ENCODE measurements around the gene GTF2H2C. TPM values are rescaled to one million over a fixed set of nuclear protein-coding genes. Genes with fewer than 3 reads are reported as not detected.
"Not testable (repeated sequence)": the region's sequence is repeated elsewhere in the genome, so short reads cannot be mapped to it uniquely, and the experiment has no call there.

GTF2H2C gene
- 84.6 and 101 TPM in 2 replicates for total RNA-seq (2014; rRNA removed; shearing (Covaris generic))

DNA sequence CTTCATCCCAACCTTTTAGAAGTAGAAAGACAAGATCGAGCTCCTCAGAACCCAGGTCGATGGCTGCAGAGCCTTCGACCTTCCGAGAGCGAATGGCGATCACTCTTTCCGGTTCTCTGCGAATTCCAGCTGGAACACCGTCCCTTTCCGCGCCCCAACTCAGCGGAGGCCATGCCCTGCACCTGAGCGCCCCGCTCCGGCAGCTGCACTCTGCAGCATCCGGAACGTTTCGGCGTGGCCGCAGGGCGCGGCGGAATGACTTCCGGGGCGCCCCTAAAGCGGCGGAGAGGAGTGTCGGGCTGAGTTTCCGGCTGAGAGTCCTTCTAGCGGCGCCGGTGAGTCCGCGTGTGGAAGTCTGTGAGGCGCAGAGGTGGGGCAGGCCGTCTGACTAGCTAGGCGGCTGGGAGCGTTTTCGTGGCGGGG is at the start of gene GTF2H2C:
GTF2H2C (plus strand) TSS at position 284 of the 423 bp plus-strand sequence. CDS start 4,942 bp downstream, outside the sequence.
- H3K36me3 ChIP-seq; H3K4me1 ChIP-seq (replicated peaks); H3K27me3 ChIP-seq (replicated peaks); H3K9me3 ChIP-seq (replicated peaks): not testable (repeated sequence)
- Histone ChIP-seq H3K4me3 (peak within 1 kb of the TSS; percentile 26), H3K27ac (peak within 1 kb of the TSS; percentile 51)
- peak; percentile 82 for DNase-seq (ENCODE audit: low read depth in 1 of 2, low spot score in 2 of 2)

- DNase-seq (ENCODE audit: low read depth in 1 of 2, low spot score in 2 of 2) = no peak
- no peak overlapping the region for H3K27ac ChIP-seq
- H3K9me3 ChIP-seq (replicated peaks) = no peaks in the 10 kb centered on the region
- no peaks in the 10 kb centered on the region for H3K27me3 ChIP-seq (replicated peaks)
- H3K4me1 ChIP-seq (replicated peaks) = peaks cover 22% of the 10 kb centered on the region
- H3K4me3 ChIP-seq = no peak overlapping the region
- H3K36me3 ChIP-seq = peaks cover 39% of the 10 kb centered on the region
Observed at GRCh38 chr5:69510694-69511093, 49.3 kb upstream of the GTF2H2C start.

DNA sequence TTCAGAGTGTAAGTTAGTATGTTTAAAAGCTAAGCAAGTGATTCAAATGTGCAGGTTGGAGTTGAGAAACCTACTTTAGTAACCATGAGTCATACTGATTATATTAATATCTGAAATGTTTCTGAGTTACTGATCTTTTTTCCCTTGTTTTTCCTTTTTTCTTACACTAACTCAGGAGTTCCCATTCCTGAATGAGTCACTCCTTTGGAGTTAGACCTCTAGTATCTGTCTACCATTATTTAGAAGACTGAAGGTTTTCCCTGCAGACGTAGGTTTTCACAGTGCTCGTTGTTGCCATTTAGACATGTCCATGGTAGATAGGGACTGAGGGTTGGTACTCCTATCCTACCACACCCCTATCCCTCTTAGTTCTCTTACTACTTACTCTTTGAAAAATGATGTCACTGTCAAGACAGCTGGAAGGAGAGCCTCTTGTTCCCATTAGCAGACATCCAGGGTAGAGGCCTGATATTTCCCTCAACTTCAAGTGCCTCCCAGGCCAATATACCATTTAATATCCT is 47.2 kb upstream of the GTF2H2C start:
- peak overlapping the region; percentile 14 for H3K27ac ChIP-seq
- DNase-seq (ENCODE audit: low read depth in 1 of 2, low spot score in 2 of 2) = peak in 1 of 2 experiments; percentile 49

DNA sequence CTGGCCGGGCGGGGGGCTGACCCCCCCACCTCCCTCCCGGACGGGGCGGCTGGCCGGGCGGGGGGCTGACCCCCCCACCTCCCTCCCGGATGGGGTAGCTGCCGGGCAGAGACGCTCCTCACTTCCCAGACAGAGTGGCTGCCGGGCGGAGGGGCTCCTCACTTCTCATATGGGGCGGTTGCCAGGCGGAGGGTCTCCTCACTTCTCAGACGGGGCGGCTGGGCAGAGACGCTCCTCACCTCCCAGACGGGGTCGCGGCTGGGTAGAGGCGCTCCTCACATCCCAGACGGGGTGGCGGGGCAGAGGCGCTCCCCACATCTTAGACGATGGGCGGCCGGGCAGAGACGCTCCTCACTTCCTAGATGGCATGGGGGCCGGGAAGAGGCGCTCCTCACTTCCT is 44.4 kb upstream of the GTF2H2C start:
- H3K27me3 ChIP-seq (replicated peaks); H3K9me3 ChIP-seq (replicated peaks); H3K4me3 ChIP-seq; DNase-seq (ENCODE audit: low read depth in 1 of 2, low spot score in 2 of 2); H3K27ac ChIP-seq; H3K36me3 ChIP-seq: not testable (repeated sequence)
- H3K4me1 ChIP-seq (replicated peaks) = peaks cover 62% of the 10 kb centered on the region

More for the DNA sequence above, 47.2 kb upstream of the GTF2H2C start:
- no peaks in the 10 kb centered on the region for H3K9me3 ChIP-seq (replicated peaks)
- H3K4me3 ChIP-seq = no peak overlapping the region
- H3K27me3 ChIP-seq (replicated peaks) = no peaks in the 10 kb centered on the region
- H3K36me3 ChIP-seq = peaks cover 26% of the 10 kb centered on the region
- H3K4me1 ChIP-seq (replicated peaks) = peaks cover 39% of the 10 kb centered on the region

DNA sequence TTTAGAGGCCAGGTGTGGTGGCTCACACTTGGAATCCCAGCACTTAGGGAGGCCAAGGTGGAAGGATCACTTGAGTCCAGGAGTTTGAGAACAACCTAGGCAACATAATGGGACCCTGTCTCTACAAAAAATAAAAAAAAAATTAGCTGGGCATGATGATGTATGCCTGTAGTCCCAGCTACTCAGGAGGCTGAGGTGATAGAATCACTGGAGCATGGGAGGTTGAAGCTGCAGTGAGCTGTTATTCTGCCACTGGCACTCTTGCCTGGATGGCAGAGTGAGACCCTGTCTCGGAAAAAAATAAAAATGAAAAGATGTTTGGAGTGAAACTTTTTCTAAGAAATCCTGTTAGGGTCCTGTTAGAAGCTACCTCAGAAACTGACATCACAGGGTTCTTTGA is 43.2 kb upstream of the GTF2H2C start:
- Histone ChIP-seq H3K4me3 (no peak overlapping the region), H3K27me3 (replicated peaks) (no peaks in the 10 kb centered on the region), H3K9me3 (replicated peaks) (no peaks in the 10 kb centered on the region), H3K36me3 (0 out of 2 replicates have a peak, but pooled peaks cover 7% of the 10 kb centered on the region), H3K4me1 (replicated peaks) (peaks cover 74% of the 10 kb centered on the region), H3K27ac (peak overlapping the region; percentile 62)
- no peak for DNase-seq (ENCODE audit: low read depth in 1 of 2, low spot score in 2 of 2)

- peaks cover 69% of the 10 kb centered on the region for H3K4me1 ChIP-seq (replicated peaks)
- no peak overlapping the region for H3K4me3 ChIP-seq
- H3K27me3 ChIP-seq (replicated peaks) = no peaks in the 10 kb centered on the region
- no peaks in the 10 kb centered on the region for H3K9me3 ChIP-seq (replicated peaks)
- 0 out of 2 replicates have a peak, but pooled peaks cover 7% of the 10 kb centered on the region for H3K36me3 ChIP-seq
- DNase-seq (ENCODE audit: low read depth in 1 of 2, low spot score in 2 of 2) = peak in 1 of 2 experiments; percentile 86
- peak overlapping the region; percentile 61 for H3K27ac ChIP-seq
Observed at GRCh38 chr5:69517763-69518212, 42.2 kb upstream of the GTF2H2C start.

DNA sequence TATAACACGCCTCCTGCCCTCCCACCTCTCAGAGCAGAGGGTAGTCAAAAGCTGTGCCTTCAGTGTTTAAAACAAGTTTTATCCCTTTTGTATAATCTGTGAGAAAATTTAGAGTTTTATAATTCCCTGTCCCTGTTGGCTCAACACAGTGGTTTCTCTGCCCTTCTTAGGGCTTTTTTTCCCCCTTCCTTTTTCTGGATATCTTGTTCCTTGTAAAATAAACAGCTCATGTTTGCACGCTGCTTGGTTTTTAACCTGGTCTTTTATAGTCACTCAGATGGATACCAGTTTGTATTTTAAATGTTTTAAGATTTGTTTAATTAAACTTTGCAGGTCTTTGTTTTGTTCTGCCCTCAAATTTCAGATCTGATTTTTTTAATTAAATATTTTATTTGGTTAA is 40.7 kb upstream of the GTF2H2C start:
- no peak for DNase-seq (ENCODE audit: low read depth in 1 of 2, low spot score in 2 of 2)
- H3K4me1 ChIP-seq (replicated peaks) = peaks cover 59% of the 10 kb centered on the region
- H3K9me3 ChIP-seq (replicated peaks) = no peaks in the 10 kb centered on the region
- H3K36me3 ChIP-seq = no peaks in the 10 kb centered on the region
- no peak overlapping the region for H3K4me3 ChIP-seq
- peak overlapping the region; percentile 61 for H3K27ac ChIP-seq
- H3K27me3 ChIP-seq (replicated peaks) = no peaks in the 10 kb centered on the region

DNA sequence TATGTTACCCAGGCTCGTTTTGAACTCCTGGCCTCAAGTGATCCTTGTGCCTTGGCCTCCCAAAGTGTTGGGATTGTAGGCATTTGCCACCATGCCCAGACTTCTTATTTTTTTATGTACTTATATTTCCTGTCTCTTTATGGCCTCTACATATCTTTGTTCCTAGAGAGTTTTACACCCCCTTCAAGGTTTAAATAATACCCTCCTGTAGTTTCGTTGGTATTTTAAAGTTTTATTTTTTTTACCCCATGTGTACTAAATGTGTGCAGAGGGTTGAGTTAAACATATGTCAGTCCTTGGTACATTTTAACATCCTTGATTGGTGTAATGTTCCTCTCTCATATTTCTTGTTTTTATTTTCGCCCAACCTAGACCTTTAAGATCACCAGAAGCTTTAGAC is 38.0 kb upstream of the GTF2H2C start:
- no peak for DNase-seq (ENCODE audit: low read depth in 1 of 2, low spot score in 2 of 2)
- Histone ChIP-seq H3K4me1 (replicated peaks) (peaks cover 49% of the 10 kb centered on the region), H3K27ac (peak overlapping the region; percentile 70), H3K9me3 (replicated peaks) (no peaks in the 10 kb centered on the region), H3K4me3 (no peak overlapping the region), H3K36me3 (no peaks in the 10 kb centered on the region), H3K27me3 (replicated peaks) (no peaks in the 10 kb centered on the region)

DNA sequence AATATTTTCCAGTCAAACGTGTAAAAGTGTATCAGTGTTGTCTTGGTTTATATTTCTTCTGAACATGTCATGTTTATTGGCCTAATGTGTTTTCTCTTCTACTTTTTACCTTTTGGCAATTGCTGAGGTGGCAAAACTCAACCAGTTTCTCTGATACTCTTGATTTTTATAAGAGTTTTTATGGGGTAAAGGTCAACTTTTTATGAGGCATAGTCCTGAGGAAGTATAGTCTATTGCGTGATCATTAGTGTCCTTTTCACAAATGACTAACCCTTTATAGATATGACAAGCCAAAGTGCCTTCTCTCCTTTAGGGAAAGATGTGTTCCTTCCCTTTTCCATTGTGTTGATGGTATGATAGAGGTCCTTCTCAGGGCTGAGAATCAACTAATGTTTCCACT is 34.5 kb upstream of the GTF2H2C start:
- Histone ChIP-seq H3K36me3 (peaks cover 4% of the 10 kb centered on the region; the same call in 1 of the 2 replicates), H3K27ac (no peak overlapping the region), H3K4me3 (no peak overlapping the region), H3K27me3 (replicated peaks) (no peaks in the 10 kb centered on the region), H3K4me1 (replicated peaks) (peaks cover 15% of the 10 kb centered on the region), H3K9me3 (replicated peaks) (no peaks in the 10 kb centered on the region)
- no peak for DNase-seq (ENCODE audit: low read depth in 1 of 2, low spot score in 2 of 2)

- peaks cover 4% of the 10 kb centered on the region for H3K4me1 ChIP-seq (replicated peaks)
- no peaks in the 10 kb centered on the region for H3K9me3 ChIP-seq (replicated peaks)
- no peaks in the 10 kb centered on the region for H3K27me3 ChIP-seq (replicated peaks)
- DNase-seq (ENCODE audit: low read depth in 1 of 2, low spot score in 2 of 2) = no peak
- no peak overlapping the region for H3K27ac ChIP-seq
- H3K36me3 ChIP-seq = peaks cover 7% of the 10 kb centered on the region; the same call in 1 of the 2 replicates
- H3K4me3 ChIP-seq = no peak overlapping the region
Observed at GRCh38 chr5:69526660-69527059, 33.3 kb upstream of the GTF2H2C start.

- H3K4me3 ChIP-seq = no peak overlapping the region
- no peak for DNase-seq (ENCODE audit: low read depth in 1 of 2, low spot score in 2 of 2)
Observed at GRCh38 chr5:69527128-69527770, 32.7 kb upstream of the GTF2H2C start.

DNA sequence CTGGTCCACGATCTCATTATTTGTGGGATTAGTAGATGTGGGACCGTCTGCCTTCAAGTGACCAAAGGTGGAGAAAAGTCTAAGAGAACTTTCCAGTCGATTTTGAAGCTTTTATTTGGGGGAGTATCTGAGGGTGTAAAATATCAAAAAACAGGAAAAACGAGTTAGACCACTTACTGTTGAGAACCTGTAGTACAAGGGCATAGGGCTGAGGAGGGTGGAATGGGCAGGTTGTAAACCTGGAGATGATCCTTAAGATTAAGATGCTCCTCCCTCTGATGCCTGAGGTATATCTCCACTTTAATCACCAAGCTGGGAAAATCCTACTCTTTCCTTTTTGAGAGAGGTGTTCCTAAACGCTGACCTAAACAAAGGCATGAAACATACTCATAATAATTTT is 32.0 kb upstream of the GTF2H2C start:
- Histone ChIP-seq H3K4me1 (replicated peaks) (no peaks in the 10 kb centered on the region), H3K27ac (no peak overlapping the region), H3K27me3 (replicated peaks) (no peaks in the 10 kb centered on the region), H3K4me3 (no peak overlapping the region), H3K9me3 (replicated peaks) (no peaks in the 10 kb centered on the region), H3K36me3 (peaks cover 7% of the 10 kb centered on the region; the same call in 1 of the 2 replicates)
- DNase-seq (ENCODE audit: low read depth in 1 of 2, low spot score in 2 of 2) = no peak

More at GRCh38 chr5:69527128-69527770, 32.7 kb upstream of the GTF2H2C start:
- peaks cover 7% of the 10 kb centered on the region; the same call in 1 of the 2 replicates for H3K36me3 ChIP-seq
- no peak overlapping the region for H3K27ac ChIP-seq
- no peaks in the 10 kb centered on the region for H3K27me3 ChIP-seq (replicated peaks)
- no peaks in the 10 kb centered on the region for H3K9me3 ChIP-seq (replicated peaks)
- no peaks in the 10 kb centered on the region for H3K4me1 ChIP-seq (replicated peaks)

DNA sequence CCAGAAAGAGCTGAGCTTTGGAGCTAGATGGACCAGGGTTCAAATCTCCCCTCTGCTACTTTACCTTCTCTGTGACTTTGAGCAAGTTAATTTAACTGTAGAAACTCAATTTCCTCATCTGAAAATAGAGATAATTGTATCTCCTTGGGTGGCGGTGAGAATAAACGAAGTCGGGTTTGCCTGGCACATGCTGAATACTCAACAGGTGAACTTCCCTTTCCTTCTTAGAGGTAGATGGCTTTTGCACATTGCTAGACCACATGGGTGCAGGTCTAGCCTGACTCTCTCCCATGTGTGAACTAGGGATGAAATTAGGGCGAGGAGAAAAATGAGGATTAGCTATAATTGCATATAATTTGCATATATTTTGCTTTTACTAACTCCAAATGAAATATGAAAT is 31.4 kb upstream of the GTF2H2C start:
- Histone ChIP-seq H3K4me3 (no peak overlapping the region), H3K4me1 (replicated peaks) (no peaks in the 10 kb centered on the region), H3K27ac (no peak overlapping the region), H3K36me3 (peaks cover 7% of the 10 kb centered on the region; the same call in 1 of the 2 replicates), H3K9me3 (replicated peaks) (no peaks in the 10 kb centered on the region), H3K27me3 (replicated peaks) (no peaks in the 10 kb centered on the region)
- DNase-seq (ENCODE audit: low read depth in 1 of 2, low spot score in 2 of 2) = no peak
